ENCODE data around the gene RORC.
"Not testable (repeated sequence)": the region's sequence is repeated elsewhere in the genome, so short reads cannot be mapped to it uniquely, and the experiment has no call there.

RORC gene

GRCh38 chr1:151805066-151805820 lies 26.4 kb downstream of the RORC start, which contains the start of gene LINGO4:
Gene LINGO4, minus strand, starts transcription at chr1:151805419. Its CDS starts 2,715 bp downstream, at chr1:151802704.
- no peak for DNase-seq (ENCODE audit: low spot score)

GRCh38 chr1:151803915-151804314 lies 27.7 kb downstream of the RORC start:
- no peak for DNase-seq (ENCODE audit: low spot score)

- DNase-seq (ENCODE audit: low spot score) = no peak
These were observed 28.4 kb downstream of the RORC start for GRCh38 chr1:151803164-151803563.

GRCh38 chr1:151802372-151802771 lies 29.2 kb downstream of the RORC start:
- no peak for DNase-seq (ENCODE audit: low spot score)

- DNase-seq (ENCODE audit: low spot score) = no peak
These were observed 29.8 kb downstream of the RORC start for GRCh38 chr1:151801846-151802245.

- DNase-seq (ENCODE audit: low spot score) = no peak
These were observed 30.2 kb downstream of the RORC start for GRCh38 chr1:151801310-151801820.

GRCh38 chr1:151800830-151801229 lies 30.8 kb downstream of the RORC start:
- no peak for DNase-seq (ENCODE audit: low spot score)

- no peak for DNase-seq (ENCODE audit: low spot score)
These were observed 32.2 kb downstream of the RORC start for GRCh38 chr1:151799179-151800022.

- DNase-seq (ENCODE audit: low spot score) = no peak
These were observed 33.0 kb downstream of the RORC start for GRCh38 chr1:151798571-151798970.

GRCh38 chr1:151790940-151791651 lies 40.5 kb downstream of the RORC start:
- DNase-seq (ENCODE audit: low spot score) = no peak

GRCh38 chr1:151790071-151790939 lies 41.3 kb downstream of the RORC start, which contains the start of gene TDRKH:
Gene TDRKH, minus strand, starts transcription at chr1:151790500. Its CDS starts 7,478 bp downstream, at chr1:151783022.
- peak; percentile 99 for DNase-seq (ENCODE audit: low spot score)

- no peak for DNase-seq (ENCODE audit: low spot score)
These were observed 43.9 kb downstream of the RORC start for GRCh38 chr1:151787689-151788088.

GRCh38 chr1:151783796-151784195 lies 47.8 kb downstream of the RORC start:
- peak; percentile 12 for DNase-seq (ENCODE audit: low spot score)

- no peak for DNase-seq (ENCODE audit: low spot score)
These were observed 48.9 kb downstream of the RORC start for GRCh38 chr1:151782741-151783140.

- not testable (repeated sequence) for DNase-seq (ENCODE audit: low spot score)
These were observed 49.6 kb downstream of the RORC start for GRCh38 chr1:151782026-151782425.

- DNase-seq (ENCODE audit: low spot score) = not testable (repeated sequence)
These were observed 50.9 kb downstream of the RORC start for GRCh38 chr1:151780736-151781135.

- DNase-seq (ENCODE audit: low spot score) = no peak
These were observed 51.8 kb downstream of the RORC start for GRCh38 chr1:151779852-151780251.

- DNase-seq (ENCODE audit: low spot score) = no peak
These were observed 54.3 kb downstream of the RORC start for GRCh38 chr1:151777317-151777716.

GRCh38 chr1:151776665-151777062 lies 54.9 kb downstream of the RORC start:
- DNase-seq (ENCODE audit: low spot score) = no peak

- no peak for DNase-seq (ENCODE audit: low spot score)
These were observed 55.5 kb downstream of the RORC start for GRCh38 chr1:151775894-151776664.

Measured in pons (tissue), 1 donor.